Vagina (tissue), 2 donors: ENCODE data around the gene ZFAND2B. TPM values are rescaled to one million over a fixed set of nuclear protein-coding genes. Genes with fewer than 3 reads are reported as not detected.

Source experiments
- DNase-seq, 2 donors: peaks; one replicate each; pipeline ENCODE4 v3.0.0-alpha.2; 2017; ENCODE audit errors: extremely low spot score in 2 of 2
- H3K27ac ChIP-seq: fragments of 200-600 bp; sonication (generic); one replicate; pipeline ENCODE4 v1.5.1; 2019
- H3K27me3 ChIP-seq: fragments of 200-600 bp; sonication (generic); one replicate; pipeline ENCODE4 v1.5.1; 2019
- H3K36me3 ChIP-seq, 2 donors: fragments of 200-600 bp; sonication (generic); one replicate each; pipeline ENCODE4 v1.5.1; 2017 to 2019
- H3K4me1 ChIP-seq: fragments of 200-600 bp; sonication (generic); one replicate; pipeline ENCODE4 v1.5.1; 2019
- H3K4me3 ChIP-seq, 2 donors: fragments of 200-600 bp; sonication (generic); 1 replicate in 1 of 2; 2 replicates in 1 of 2; pipeline ENCODE4 v1.5.1; 2016 to 2019
- H3K9me3 ChIP-seq: fragments of 200-600 bp; sonication (generic); one replicate; pipeline ENCODE4 v1.5.1; 2019
- CTCF ChIP-seq, 3 experiments: fragments of 450-650 bp in 2 of 3; fragments of 200-600 bp in 1 of 3; sonication (generic) in 1 of 3; IDR thresholded peaks; one replicate each; pipeline ENCODE4 v1.5.1; 2017 to 2019; ENCODE audit warnings: antibody characterized with exemption in 3 of 3, mild to moderate bottlenecking in 2 of 3, moderate library complexity in 2 of 3
- POLR2A ChIP-seq, 2 donors: fragments of 450-650 bp; IDR thresholded peaks; one replicate each; pipeline ENCODE4 v1.6.1; 2017; ENCODE audit warnings: antibody characterized with exemption in 2 of 2, mild to moderate bottlenecking in 2 of 2, moderate library complexity in 2 of 2
- POLR2AphosphoS5 ChIP-seq, 2 donors: sonication (generic); formaldehyde crosslinking; IDR thresholded peaks; one replicate each; pipeline ENCODE4 v1.9.0; 2017; ENCODE audit warnings: antibody characterized with exemption in 2 of 2, mild to moderate bottlenecking in 2 of 2, low read depth in 1 of 2; ENCODE audit not compliant: insufficient read depth in 1 of 2
- intact Hi-C: fragments of 100-400 bp; cut with DNase I; formaldehyde crosslinking; loops from one replicate; pipeline ENCODE4 v1.15.1; 2023
- total RNA-seq: library from RNA; depleted of rRNA; stranded (reverse); fragments of >200 nt; gene quantifications from one replicate; pipeline ENCODE4 v1.2.3, GENCODE V29; 2016

Gene ZFAND2B
- total RNA-seq, 1 donor from 2014 or later: 52.1 TPM

DNA sequence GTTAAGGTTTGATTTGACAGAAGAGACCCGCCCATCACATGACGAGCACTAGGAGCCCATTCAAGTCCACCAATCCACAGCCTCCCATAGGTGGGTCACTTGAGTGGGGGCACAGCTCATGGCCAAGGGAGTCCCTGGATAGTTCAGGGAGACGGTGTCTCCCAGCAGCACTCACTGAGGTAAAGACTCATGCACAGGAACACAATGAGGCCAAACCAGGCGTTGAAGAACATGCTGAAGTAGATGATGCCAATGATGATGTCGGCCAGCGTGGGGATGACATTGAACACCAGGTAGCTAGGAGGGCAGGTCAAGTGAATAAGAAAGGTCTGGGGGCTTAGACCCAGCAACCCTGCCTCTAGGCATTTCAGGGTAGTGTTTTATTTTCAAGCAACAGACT is 8.2 kb downstream of the ZFAND2B start:
- DNase-seq: no peak
- intact Hi-C loops: no loop called here
- peaks cover 0 to 47% of the 10 kb centered on the region in 2 donors for H3K36me3 ChIP-seq

GRCh38 chr2:219215871-219216534 is 9.4 kb downstream of the ZFAND2B start:
- TF ChIP-seq POLR2A (IDR thresholded peaks at IDR 0.05): no peak
- no peak for TF ChIP-seq CTCF (IDR thresholded peaks at IDR 0.05)
- TF ChIP-seq POLR2AphosphoS5 (IDR thresholded peaks at IDR 0.05; ENCODE audit: insufficient read depth in 1 of 2, low read depth in 1 of 2): no peak
- peaks cover 0 to 55% of the 10 kb centered on the region in 2 donors for H3K36me3 ChIP-seq
- no peaks in the 10 kb centered on the region for H3K27me3 ChIP-seq
- intact Hi-C loops: no loop called here
- no peak overlapping the region for H3K4me3 ChIP-seq
- no peak overlapping the region for H3K27ac ChIP-seq
- no peak for DNase-seq
- H3K9me3 ChIP-seq: no peaks in the 10 kb centered on the region
- H3K4me1 ChIP-seq: peaks cover 40% of the 10 kb centered on the region

More for the DNA sequence above, 8.2 kb downstream of the ZFAND2B start:
- Histone ChIP-seq H3K27ac (no peak overlapping the region), H3K4me3 (no peak overlapping the region), H3K9me3 (no peaks in the 10 kb centered on the region), H3K4me1 (peaks cover 36% of the 10 kb centered on the region), H3K27me3 (no peaks in the 10 kb centered on the region)
- TF ChIP-seq POLR2AphosphoS5 (IDR thresholded peaks at IDR 0.05; ENCODE audit: insufficient read depth in 1 of 2, low read depth in 1 of 2) (no peak), POLR2A (IDR thresholded peaks at IDR 0.05) (no peak), CTCF (IDR thresholded peaks at IDR 0.05) (no peak)

- DNase-seq: no peak
- Histone ChIP-seq H3K9me3 (no peaks in the 10 kb centered on the region), H3K4me1 (peaks cover 40% of the 10 kb centered on the region), H3K27me3 (no peaks in the 10 kb centered on the region), H3K4me3 (no peak overlapping the region), H3K27ac (no peak overlapping the region), H3K36me3 (peaks cover 0 to 60% of the 10 kb centered on the region in 2 donors)
- TF ChIP-seq CTCF (IDR thresholded peaks at IDR 0.05) (no peak), POLR2A (IDR thresholded peaks at IDR 0.05) (no peak), POLR2AphosphoS5 (IDR thresholded peaks at IDR 0.05; ENCODE audit: insufficient read depth in 1 of 2, low read depth in 1 of 2) (no peak)
- intact Hi-C loops: no loop called here
Observed at GRCh38 chr2:219216535-219216915, 9.9 kb downstream of the ZFAND2B start.

DNA sequence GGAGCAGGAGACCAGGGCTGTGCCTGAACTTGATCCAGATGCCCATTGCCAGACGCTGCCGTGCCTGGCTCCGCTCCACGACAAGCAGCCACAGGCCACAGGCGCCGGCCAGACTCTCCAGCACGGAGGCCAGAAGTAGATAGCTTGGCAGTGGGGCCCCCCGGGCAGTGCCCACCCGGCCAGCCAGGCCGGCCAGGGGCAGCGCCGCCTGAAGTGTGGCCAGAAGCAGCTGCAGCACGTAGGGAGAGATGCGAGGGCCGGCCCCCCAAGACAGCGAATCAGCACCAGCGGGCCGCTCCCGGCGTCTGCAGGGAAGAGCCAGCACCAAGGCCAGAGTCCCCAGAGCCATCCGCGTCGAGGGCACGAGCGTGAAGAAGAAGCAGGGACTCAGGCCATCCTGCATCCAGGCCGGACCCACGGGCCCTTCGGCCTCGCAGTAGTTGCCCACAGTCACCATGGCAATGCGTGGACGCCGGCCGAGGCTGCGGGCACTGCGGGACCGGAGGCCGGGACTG is 11.7 kb downstream of the ZFAND2B start:
- Histone ChIP-seq H3K4me3 (peak overlapping the region; percentile 45 to 60), H3K4me1 (peaks cover 40% of the 10 kb centered on the region), H3K9me3 (no peaks in the 10 kb centered on the region), H3K27me3 (no peaks in the 10 kb centered on the region), H3K36me3 (peaks cover 0 to 67% of the 10 kb centered on the region in 2 donors), H3K27ac (peak overlapping the region; percentile 84)
- DNase-seq: no peak
- TF ChIP-seq POLR2AphosphoS5 (IDR thresholded peaks at IDR 0.05; ENCODE audit: insufficient read depth in 1 of 2, low read depth in 1 of 2) (no peak), CTCF (IDR thresholded peaks at IDR 0.05) (no peak), POLR2A (IDR thresholded peaks at IDR 0.05) (no peak)
- intact Hi-C loops: loop anchor here (2.0 kb wide), 1 partner anchor 41 kb away; the partner anchor contains the start of gene CNPPD1
